Measurements from ENCODE around the gene PIPOX.

Gene PIPOX

GRCh38 chr17:29043539-29044145 is 701 bp downstream of the PIPOX start:
- H3K36me3 ChIP-seq (ENCODE audit: control insufficient read depth, insufficient read depth, low read length) = no peaks in the 10 kb centered on the region
- peaks cover 7% of the 10 kb centered on the region for H3K4me1 ChIP-seq
- H3K79me2 ChIP-seq = no peaks in the 10 kb centered on the region
- no peak overlapping the region for H3K9ac ChIP-seq
- no peak for TF ChIP-seq CTCF (IDR thresholded peaks at IDR 0.05)
- H3K27me3 ChIP-seq (ENCODE audit: control insufficient read depth, insufficient read depth, low read length) = no peaks in the 10 kb centered on the region
- H2AFZ ChIP-seq = no peak overlapping the region
- H3K4me2 ChIP-seq (ENCODE audit: low read length) = no peak overlapping the region
- no peak overlapping the region for H3K27ac ChIP-seq
- no peaks in the 10 kb centered on the region for H3K9me3 ChIP-seq (ENCODE audit: control insufficient read depth, low read length)
- no peak overlapping the region for H3K4me3 ChIP-seq (ENCODE audit: low read depth, low read length)

- H3K4me3 ChIP-seq (ENCODE audit: low read depth, low read length) = no peak overlapping the region
- no peak overlapping the region for H3K27ac ChIP-seq
- no peak overlapping the region for H2AFZ ChIP-seq
- no peaks in the 10 kb centered on the region for H3K36me3 ChIP-seq (ENCODE audit: control insufficient read depth, insufficient read depth, low read length)
- TF ChIP-seq CTCF (IDR thresholded peaks at IDR 0.05) = no peak
- no peak overlapping the region for H3K4me2 ChIP-seq (ENCODE audit: low read length)
- H3K79me2 ChIP-seq = no peaks in the 10 kb centered on the region
- no peak overlapping the region for H3K9ac ChIP-seq
- peaks cover 10% of the 10 kb centered on the region for H3K4me1 ChIP-seq
- no peaks in the 10 kb centered on the region for H3K9me3 ChIP-seq (ENCODE audit: control insufficient read depth, low read length)
- H3K27me3 ChIP-seq (ENCODE audit: control insufficient read depth, insufficient read depth, low read length) = no peaks in the 10 kb centered on the region
Measured at GRCh38 chr17:29045026-29045425, 2.1 kb downstream of the PIPOX start.

- Histone ChIP-seq H3K4me3 (ENCODE audit: low read depth, low read length) (no peak overlapping the region), H2AFZ (no peak overlapping the region), H3K36me3 (ENCODE audit: control insufficient read depth, insufficient read depth, low read length) (no peaks in the 10 kb centered on the region), H3K79me2 (no peaks in the 10 kb centered on the region), H3K4me1 (peaks cover 10% of the 10 kb centered on the region), H3K27ac (no peak overlapping the region), H3K4me2 (ENCODE audit: low read length) (no peak overlapping the region), H3K27me3 (ENCODE audit: control insufficient read depth, insufficient read depth, low read length) (no peaks in the 10 kb centered on the region), H3K9ac (no peak overlapping the region), H3K9me3 (ENCODE audit: control insufficient read depth, low read length) (no peaks in the 10 kb centered on the region)
- TF ChIP-seq CTCF (IDR thresholded peaks at IDR 0.05) = no peak
Measured at GRCh38 chr17:29045734-29046472, 3.0 kb downstream of the PIPOX start.

GRCh38 chr17:29046473-29046839 is 3.5 kb downstream of the PIPOX start:
- no peak for TF ChIP-seq CTCF (IDR thresholded peaks at IDR 0.05)
- Histone ChIP-seq H3K27ac (no peak overlapping the region), H3K27me3 (ENCODE audit: control insufficient read depth, insufficient read depth, low read length) (no peaks in the 10 kb centered on the region), H3K36me3 (ENCODE audit: control insufficient read depth, insufficient read depth, low read length) (no peaks in the 10 kb centered on the region), H2AFZ (no peak overlapping the region), H3K4me1 (peaks cover 10% of the 10 kb centered on the region), H3K4me3 (ENCODE audit: low read depth, low read length) (no peak overlapping the region), H3K9ac (no peak overlapping the region), H3K4me2 (ENCODE audit: low read length) (no peak overlapping the region), H3K79me2 (no peaks in the 10 kb centered on the region), H3K9me3 (ENCODE audit: control insufficient read depth, low read length) (no peaks in the 10 kb centered on the region)

All from parathyroid adenoma (tissue), 2 donors.